ENCODE results near the gene BSPH1. TPM values are rescaled to one million over a fixed set of nuclear protein-coding genes. Genes with fewer than 3 reads are reported as not detected.
"Not testable (repeated sequence)": the region's sequence is repeated elsewhere in the genome, so short reads cannot be mapped to it uniquely, and the experiment has no call there.

The BSPH1 gene
- total RNA-seq, 1 donor from 2014 or later = not detected

DNA sequence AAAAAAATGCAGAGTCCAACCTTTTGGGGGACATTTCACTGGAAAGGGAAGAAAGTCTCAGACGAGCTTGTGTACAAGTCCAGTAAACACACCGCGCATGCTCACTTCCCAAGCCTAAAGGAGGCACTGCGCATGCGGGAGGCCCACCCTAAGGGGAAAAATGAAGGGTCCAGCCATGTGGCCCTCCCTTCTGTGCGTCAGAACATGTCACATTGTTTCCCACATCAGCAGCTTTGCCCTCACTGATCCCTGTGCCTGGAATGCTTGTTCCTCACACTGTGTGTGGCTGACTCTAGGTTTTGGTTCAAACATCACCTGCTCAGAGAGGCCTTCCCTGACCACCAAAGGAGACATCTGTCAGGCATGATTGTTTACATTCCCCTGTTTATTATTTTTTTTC lies 6.8 kb upstream of the BSPH1 start:
- no peak overlapping the region for H3K4me3 Mint-ChIP-seq (ENCODE audit: low read depth)
- H3K27ac Mint-ChIP-seq = no peak overlapping the region
- no peaks in the 10 kb centered on the region for H3K4me1 Mint-ChIP-seq (ENCODE audit: low read depth)

GRCh38 chr19:47996230-47996727 lies 4.3 kb upstream of the BSPH1 start:
- intact Hi-C loops (cut with micrococcal nuclease) = no loop called here
- no peak for DNase-seq (ENCODE audit: low spot score)
- H3K4me1 Mint-ChIP-seq (ENCODE audit: low read depth) = no peaks in the 10 kb centered on the region

More for the DNA sequence above, 6.8 kb upstream of the BSPH1 start:
- Mint-ChIP-seq H3K27me3 (ENCODE audit: low read depth) (no peaks in the 10 kb centered on the region), H3K9me3 (no peaks in the 10 kb centered on the region), H3K36me3 (ENCODE audit: low read depth) (no peaks in the 10 kb centered on the region)
- intact Hi-C loops (cut with micrococcal nuclease) = no loop called here
- DNase-seq (ENCODE audit: low spot score) = no peak

DNA sequence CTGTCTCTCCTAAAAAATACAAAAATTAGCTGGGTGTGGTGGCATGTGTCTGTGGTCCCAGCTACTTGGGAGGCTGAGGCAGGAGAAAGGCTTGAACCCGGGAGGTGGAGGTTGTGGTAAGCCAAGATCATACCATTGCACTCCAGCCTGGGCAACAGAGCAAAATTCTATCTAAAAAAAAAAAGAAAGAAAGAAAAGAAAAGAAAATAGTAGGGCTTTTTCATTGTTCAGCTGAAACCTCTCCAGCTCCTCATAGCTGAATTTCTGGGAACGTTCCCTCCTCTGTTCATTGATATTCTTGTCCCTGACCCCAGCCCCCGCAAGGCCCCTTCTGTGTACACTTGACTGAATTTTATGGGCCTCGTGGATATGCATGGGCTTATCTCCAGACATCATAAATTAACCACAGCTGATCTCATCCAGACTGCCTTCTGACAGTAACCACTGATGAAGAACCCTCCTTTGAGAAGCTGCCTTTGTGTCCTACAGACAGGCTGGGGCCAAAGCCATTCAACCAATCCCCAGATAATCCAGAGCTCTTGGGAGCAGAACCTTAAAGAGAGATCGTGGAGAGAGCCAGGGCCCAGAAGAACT lies 2.3 kb upstream of the BSPH1 start, which contains the start of gene ELSPBP1:
Gene ELSPBP1, plus strand, starts transcription at position 424 of the 594 bp plus-strand sequence. CDS start 14,036 bp downstream, outside the sequence.
- H3K27me3 Mint-ChIP-seq (ENCODE audit: low read depth) = peaks cover 4% of the 10 kb centered on the region
- no peaks in the 10 kb centered on the region for H3K4me1 Mint-ChIP-seq (ENCODE audit: low read depth)
- H3K27ac Mint-ChIP-seq = no peak within 1 kb of the TSS
- H3K4me3 Mint-ChIP-seq (ENCODE audit: low read depth) = no peak within 1 kb of the TSS
- H3K36me3 Mint-ChIP-seq (ENCODE audit: low read depth) = no peaks in the 10 kb centered on the region
- no peaks in the 10 kb centered on the region for H3K9me3 Mint-ChIP-seq
- DNase-seq (ENCODE audit: low spot score) = no peak
- intact Hi-C loops (cut with micrococcal nuclease) = no loop called here

More at GRCh38 chr19:47996230-47996727, 4.3 kb upstream of the BSPH1 start:
- Mint-ChIP-seq H3K4me3 (ENCODE audit: low read depth) (no peak overlapping the region), H3K27ac (no peak overlapping the region), H3K9me3 (no peaks in the 10 kb centered on the region), H3K27me3 (ENCODE audit: low read depth) (no peaks in the 10 kb centered on the region), H3K36me3 (ENCODE audit: low read depth) (no peaks in the 10 kb centered on the region)

GRCh38 chr19:47991191-47991808 lies 670 bp downstream of the BSPH1 start:
- intact Hi-C loops (cut with micrococcal nuclease) = no loop called here
- Mint-ChIP-seq H3K27me3 (ENCODE audit: low read depth) (peaks cover 4% of the 10 kb centered on the region), H3K27ac (no peak overlapping the region), H3K4me3 (ENCODE audit: low read depth) (no peak overlapping the region), H3K9me3 (no peaks in the 10 kb centered on the region), H3K36me3 (ENCODE audit: low read depth) (no peaks in the 10 kb centered on the region), H3K4me1 (ENCODE audit: low read depth) (no peaks in the 10 kb centered on the region)
- no peak for DNase-seq (ENCODE audit: low spot score)

GRCh38 chr19:47973529-47973928 lies 18.4 kb downstream of the BSPH1 start:
- Mint-ChIP-seq H3K9me3 (no peaks in the 10 kb centered on the region), H3K36me3 (ENCODE audit: low read depth) (no peaks in the 10 kb centered on the region), H3K4me1 (ENCODE audit: low read depth) (no peaks in the 10 kb centered on the region), H3K27ac (no peak overlapping the region), H3K4me3 (ENCODE audit: low read depth) (no peak overlapping the region), H3K27me3 (ENCODE audit: low read depth) (peaks cover 13% of the 10 kb centered on the region)
- intact Hi-C loops (cut with micrococcal nuclease) = no loop called here
- no peak for DNase-seq (ENCODE audit: low spot score)

DNA sequence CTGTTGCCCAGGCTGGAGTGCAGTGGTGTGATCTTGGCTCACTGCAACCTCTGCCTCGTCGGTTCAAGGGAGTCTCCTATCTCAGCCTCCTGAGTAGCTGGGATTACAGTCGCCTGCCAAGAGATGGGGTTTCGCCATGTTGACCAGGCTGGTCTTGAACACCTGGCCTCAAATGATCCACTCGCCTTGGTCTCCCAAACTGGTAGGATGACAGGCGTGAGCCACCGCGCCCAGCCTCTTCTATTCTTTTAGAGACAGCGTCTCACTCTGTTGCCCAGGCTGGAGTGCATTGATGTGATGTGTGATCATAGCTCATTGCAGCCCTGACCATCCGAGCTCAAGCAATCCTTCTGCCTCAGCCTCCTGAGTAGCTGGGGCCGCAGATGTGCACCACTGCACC lies 36.0 kb downstream of the BSPH1 start:
- H3K27me3 Mint-ChIP-seq (ENCODE audit: low read depth); intact Hi-C loops (cut with micrococcal nuclease); H3K9me3 Mint-ChIP-seq: not testable (repeated sequence)

DNA sequence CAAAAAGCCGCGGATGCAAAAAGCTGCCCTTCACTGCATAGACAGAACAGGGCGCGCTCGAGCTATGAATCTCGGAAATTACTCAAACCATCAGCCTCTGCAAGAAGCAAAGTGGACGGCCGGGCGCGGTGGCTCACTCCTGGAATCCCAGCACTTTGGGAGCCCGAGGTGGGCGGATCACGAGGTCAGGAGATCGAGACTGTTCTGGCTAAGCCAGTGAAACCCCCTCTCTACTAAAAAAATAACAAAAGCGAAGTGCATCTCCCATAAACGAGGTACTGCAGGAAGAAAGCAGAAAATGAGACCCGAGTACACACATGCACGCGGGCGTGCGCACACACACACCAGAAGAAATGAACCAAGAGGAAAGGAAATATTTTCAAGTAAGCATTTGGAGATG lies 39.8 kb downstream of the BSPH1 start:
- H3K36me3 Mint-ChIP-seq (ENCODE audit: low read depth); DNase-seq (ENCODE audit: low spot score); H3K27ac Mint-ChIP-seq; H3K27me3 Mint-ChIP-seq (ENCODE audit: low read depth); intact Hi-C loops (cut with micrococcal nuclease); H3K4me3 Mint-ChIP-seq (ENCODE audit: low read depth); H3K9me3 Mint-ChIP-seq; H3K4me1 Mint-ChIP-seq (ENCODE audit: low read depth): not testable (repeated sequence)

More for the DNA sequence above, 36.0 kb downstream of the BSPH1 start:
- not testable (repeated sequence) for H3K27ac Mint-ChIP-seq; H3K36me3 Mint-ChIP-seq (ENCODE audit: low read depth); H3K4me1 Mint-ChIP-seq (ENCODE audit: low read depth); H3K4me3 Mint-ChIP-seq (ENCODE audit: low read depth); DNase-seq (ENCODE audit: low spot score)

DNA sequence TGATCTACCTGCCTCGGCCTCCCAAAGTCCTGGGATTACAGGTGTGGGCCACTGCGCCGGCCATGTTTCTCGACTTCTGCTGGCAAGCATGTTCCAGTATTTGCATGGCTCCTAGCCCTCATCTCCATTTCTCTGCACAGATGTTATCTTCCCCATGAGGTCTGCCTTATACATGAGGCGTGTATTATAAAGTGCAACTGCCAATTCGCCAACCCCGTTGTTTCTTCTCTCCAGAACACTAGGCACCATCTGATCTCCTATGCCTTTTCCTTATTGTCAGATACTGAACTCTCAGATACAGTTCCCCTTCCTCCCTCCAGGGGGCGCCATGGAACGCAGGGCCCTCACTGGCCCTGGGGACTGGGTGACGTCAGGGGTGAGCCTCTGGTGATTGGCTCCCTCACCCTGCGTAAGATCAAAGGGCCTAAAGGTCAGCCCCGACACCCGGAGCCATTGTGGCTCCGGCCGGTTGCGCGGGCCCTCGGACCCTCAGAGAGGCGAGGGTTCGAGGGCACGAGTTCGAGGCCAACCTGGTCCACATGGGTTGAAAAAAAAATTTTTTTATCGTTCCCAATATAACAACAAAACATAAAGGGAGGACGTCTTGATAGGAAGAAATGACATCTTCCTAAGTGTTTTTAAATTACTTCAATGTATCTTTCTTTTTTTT lies 42.0 kb downstream of the BSPH1 start:
- intact Hi-C loops (cut with micrococcal nuclease); H3K9me3 Mint-ChIP-seq; H3K27me3 Mint-ChIP-seq (ENCODE audit: low read depth); H3K4me3 Mint-ChIP-seq (ENCODE audit: low read depth); H3K27ac Mint-ChIP-seq; H3K4me1 Mint-ChIP-seq (ENCODE audit: low read depth); H3K36me3 Mint-ChIP-seq (ENCODE audit: low read depth): not testable (repeated sequence)
- peak; percentile 42 for DNase-seq (ENCODE audit: low spot score)

DNA sequence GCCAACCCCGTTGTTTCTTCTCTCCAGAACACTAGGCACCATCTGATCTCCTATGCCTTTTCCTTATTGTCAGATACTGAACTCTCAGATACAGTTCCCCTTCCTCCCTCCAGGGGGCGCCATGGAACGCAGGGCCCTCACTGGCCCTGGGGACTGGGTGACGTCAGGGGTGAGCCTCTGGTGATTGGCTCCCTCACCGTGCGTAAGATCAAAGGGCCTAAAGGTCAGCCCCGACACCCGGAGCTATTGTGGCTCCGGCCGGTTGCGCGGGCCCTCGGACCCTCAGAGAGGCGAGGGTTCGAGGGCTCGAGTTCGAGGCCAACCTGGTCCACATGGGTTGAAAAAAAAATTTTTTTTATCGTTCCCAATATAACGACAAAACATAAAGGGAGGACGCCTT lies 63.4 kb downstream of the BSPH1 start:
- H3K4me1 Mint-ChIP-seq (ENCODE audit: low read depth); DNase-seq (ENCODE audit: low spot score); intact Hi-C loops (cut with micrococcal nuclease); H3K27ac Mint-ChIP-seq; H3K4me3 Mint-ChIP-seq (ENCODE audit: low read depth); H3K36me3 Mint-ChIP-seq (ENCODE audit: low read depth); H3K27me3 Mint-ChIP-seq (ENCODE audit: low read depth); H3K9me3 Mint-ChIP-seq: not testable (repeated sequence)

GRCh38 chr19:47920107-47920506 lies 71.9 kb downstream of the BSPH1 start:
- H3K36me3 Mint-ChIP-seq (ENCODE audit: low read depth); H3K9me3 Mint-ChIP-seq; H3K27ac Mint-ChIP-seq; H3K4me3 Mint-ChIP-seq (ENCODE audit: low read depth); intact Hi-C loops (cut with micrococcal nuclease); H3K4me1 Mint-ChIP-seq (ENCODE audit: low read depth); H3K27me3 Mint-ChIP-seq (ENCODE audit: low read depth): not testable (repeated sequence)
- peak; percentile 97 for DNase-seq (ENCODE audit: low spot score)

Other genes with a start within 250 kb of the BSPH1 start
- 266 and 269 TPM in 2 replicates for gene NOP53, start 246.6 kb downstream of the BSPH1 start, total RNA-seq
- gene SELENOW, start 213.5 kb downstream of the BSPH1 start, total RNA-seq = 89.0 and 98.3 TPM in 2 replicates
- gene TPRX1, start 187.6 kb downstream of the BSPH1 start, total RNA-seq = not detected in 2 replicates
- not detected in 2 replicates for gene CRX, start 170.2 kb downstream of the BSPH1 start, total RNA-seq
- not detected in 2 replicates for gene TPRX2, start 132.9 kb downstream of the BSPH1 start, total RNA-seq
- not detected in 2 replicates for gene SULT2A1, start 105.9 kb downstream of the BSPH1 start, total RNA-seq
- not detected in 2 replicates for gene ELSPBP1, start 2.5 kb upstream of the BSPH1 start, total RNA-seq
- not detected in 2 replicates for gene CABP5, start 51.9 kb upstream of the BSPH1 start, total RNA-seq
- 11.3 and 11.4 TPM in 2 replicates for gene PLA2G4C, start 118.6 kb upstream of the BSPH1 start, total RNA-seq
- 119 and 125 TPM in 2 replicates for gene LIG1, start 178.2 kb upstream of the BSPH1 start, total RNA-seq
- 9.2 and 9.7 TPM in 2 replicates for gene ZSWIM9, start 178.5 kb upstream of the BSPH1 start, total RNA-seq

Measured in activated T-helper 2 cell treated with anti-CD3 and anti-CD28 coated beads, Interferon-gamma antibody, Interleukin-2, Interleukin-4, amounts not matched to agents 10 μg/mL and 5 μg/mL and 100 μg/mL, durations not matched to agents 14 hours and 24 hours and 36 hours (primary cell).